ENCODE results near the gene AHRR. TPM values are rescaled to one million over a fixed set of nuclear protein-coding genes. Genes with fewer than 3 reads are reported as not detected.
"Not testable (repeated sequence)": the region's sequence is repeated elsewhere in the genome, so short reads cannot be mapped to it uniquely, and the experiment has no call there.

AHRR gene
- total RNA-seq, 1 donor from 2014 or later: 23.7 TPM

GRCh38 chr5:485113-485945, 163.8 kb downstream of the AHRR start:
- Mint-ChIP-seq H3K4me3 (no peak overlapping the region), H3K27me3 (ENCODE audit: insufficient read depth) (peaks cover 1% of the 10 kb centered on the region), H3K36me3 (ENCODE audit: low read depth) (no peaks in the 10 kb centered on the region), H3K9me3 (no peaks in the 10 kb centered on the region), H3K27ac (no peak overlapping the region), H3K4me1 (ENCODE audit: low read depth) (no peaks in the 10 kb centered on the region)
- intact Hi-C loops (cut with micrococcal nuclease): no loop called here
- DNase-seq (ENCODE audit: low spot score): no peak

GRCh38 chr5:485946-486491, 164.5 kb downstream of the AHRR start:
- H3K36me3 Mint-ChIP-seq (ENCODE audit: low read depth): no peaks in the 10 kb centered on the region
- no peak for DNase-seq (ENCODE audit: low spot score)
- peaks cover 1% of the 10 kb centered on the region for H3K27me3 Mint-ChIP-seq (ENCODE audit: insufficient read depth)
- H3K4me1 Mint-ChIP-seq (ENCODE audit: low read depth): no peaks in the 10 kb centered on the region
- H3K9me3 Mint-ChIP-seq: no peaks in the 10 kb centered on the region
- no peak overlapping the region for H3K4me3 Mint-ChIP-seq
- H3K27ac Mint-ChIP-seq: no peak overlapping the region
- intact Hi-C loops (cut with micrococcal nuclease): no loop called here

- H3K36me3 Mint-ChIP-seq (ENCODE audit: low read depth); H3K9me3 Mint-ChIP-seq; intact Hi-C loops (cut with micrococcal nuclease): not testable (repeated sequence)
These were observed 165.1 kb downstream of the AHRR start for GRCh38 chr5:486597-486996.

More at GRCh38 chr5:486597-486996, 165.1 kb downstream of the AHRR start:
- H3K27ac Mint-ChIP-seq; H3K4me3 Mint-ChIP-seq; H3K4me1 Mint-ChIP-seq (ENCODE audit: low read depth); H3K27me3 Mint-ChIP-seq (ENCODE audit: insufficient read depth); DNase-seq (ENCODE audit: low spot score): not testable (repeated sequence)

Other genes with a start within 250 kb of the AHRR start
- gene PLEKHG4B, start 229.5 kb upstream of the AHRR start, total RNA-seq: not detected in 2 replicates
- gene LRRC14B, start 130.2 kb upstream of the AHRR start, total RNA-seq: not detected in 2 replicates
- gene CCDC127, start 103.6 kb upstream of the AHRR start, total RNA-seq: 9.5 and 10.9 TPM in 2 replicates
- 135 TPM in 2 replicates for gene SDHA, start 103.4 kb upstream of the AHRR start, total RNA-seq
- gene PDCD6, start 50.1 kb upstream of the AHRR start, total RNA-seq: 117 and 118 TPM in 2 replicates
- gene EXOC3, start 121.5 kb downstream of the AHRR start, total RNA-seq: 59.6 and 62.0 TPM in 2 replicates
- gene SLC9A3, start 202.7 kb downstream of the AHRR start, total RNA-seq: 2.3 and 3.0 TPM in 2 replicates

Data from activated T-helper 1 cell treated with anti-CD3 and anti-CD28 coated beads, Interleukin-12 subunit alpha, Interleukin-12 subunit beta, Interleukin-2, Interleukin-4 antibody, amounts not matched to agents 30 ng/mL and 10 ng/mL and 1 ng/mL, durations not matched to agents 14 hours and 24 hours and 36 hours (primary cell).